ENCODE results near the gene SH3D21.

Gene SH3D21

GRCh38 chr1:36306210-36306901 lies at the start of gene SH3D21:
Gene SH3D21 (plus strand): TSS chr1:36306368. CDS start chr1:36306421, 53 bp downstream.
- H3K4me3 ChIP-seq (ENCODE audit: low read length): peak within 1 kb of the TSS; percentile 57; the same call in 1 of the 2 replicates
- no peak for TF ChIP-seq ZNF274 (IDR thresholded peaks at IDR 0.05; ENCODE audit: low read depth, low read length)

GRCh38 chr1:36256558-36257374 lies 49.4 kb upstream of the SH3D21 start:
- no peak for TF ChIP-seq ZNF274 (IDR thresholded peaks at IDR 0.05; ENCODE audit: low read depth, low read length)
- H3K4me3 ChIP-seq (ENCODE audit: low read length): no peak overlapping the region

- H3K4me3 ChIP-seq (ENCODE audit: low read length): no peak overlapping the region
- TF ChIP-seq ZNF274 (IDR thresholded peaks at IDR 0.05; ENCODE audit: low read depth, low read length): no peak
Observed at GRCh38 chr1:36257375-36257767, 48.8 kb upstream of the SH3D21 start.

GRCh38 chr1:36258960-36259344 lies 47.2 kb upstream of the SH3D21 start:
- no peak for TF ChIP-seq ZNF274 (IDR thresholded peaks at IDR 0.05; ENCODE audit: low read depth, low read length)
- H3K4me3 ChIP-seq (ENCODE audit: low read length): no peak overlapping the region

GRCh38 chr1:36268981-36269380 lies 37.2 kb upstream of the SH3D21 start:
- H3K4me3 ChIP-seq (ENCODE audit: low read length): no peak overlapping the region
- no peak for TF ChIP-seq ZNF274 (IDR thresholded peaks at IDR 0.05; ENCODE audit: low read depth, low read length)

GRCh38 chr1:36269408-36269838 lies 36.7 kb upstream of the SH3D21 start:
- TF ChIP-seq ZNF274 (IDR thresholded peaks at IDR 0.05; ENCODE audit: low read depth, low read length): no peak

GRCh38 chr1:36273024-36273423 lies 33.1 kb upstream of the SH3D21 start:
- no peak for TF ChIP-seq ZNF274 (IDR thresholded peaks at IDR 0.05; ENCODE audit: low read depth, low read length)
- no peak overlapping the region for H3K4me3 ChIP-seq (ENCODE audit: low read length)

More at GRCh38 chr1:36269408-36269838, 36.7 kb upstream of the SH3D21 start:
- no peak overlapping the region for H3K4me3 ChIP-seq (ENCODE audit: low read length)

- H3K4me3 ChIP-seq (ENCODE audit: low read length): no peak overlapping the region
- TF ChIP-seq ZNF274 (IDR thresholded peaks at IDR 0.05; ENCODE audit: low read depth, low read length): no peak
Observed at GRCh38 chr1:36274201-36274600, 32.0 kb upstream of the SH3D21 start.

GRCh38 chr1:36276688-36277087 lies 29.5 kb upstream of the SH3D21 start:
- no peak for TF ChIP-seq ZNF274 (IDR thresholded peaks at IDR 0.05; ENCODE audit: low read depth, low read length)
- no peak overlapping the region for H3K4me3 ChIP-seq (ENCODE audit: low read length)

GRCh38 chr1:36279110-36279788 lies 26.9 kb upstream of the SH3D21 start:
- TF ChIP-seq ZNF274 (IDR thresholded peaks at IDR 0.05; ENCODE audit: low read depth, low read length): no peak
- H3K4me3 ChIP-seq (ENCODE audit: low read length): no peak overlapping the region

GRCh38 chr1:36279789-36280296 lies 26.3 kb upstream of the SH3D21 start:
- TF ChIP-seq ZNF274 (IDR thresholded peaks at IDR 0.05; ENCODE audit: low read depth, low read length): no peak
- no peak overlapping the region for H3K4me3 ChIP-seq (ENCODE audit: low read length)

- H3K4me3 ChIP-seq (ENCODE audit: low read length): no peak overlapping the region
- no peak for TF ChIP-seq ZNF274 (IDR thresholded peaks at IDR 0.05; ENCODE audit: low read depth, low read length)
Observed at GRCh38 chr1:36284061-36284460, 22.1 kb upstream of the SH3D21 start.

- no peak overlapping the region for H3K4me3 ChIP-seq (ENCODE audit: low read length)
- no peak for TF ChIP-seq ZNF274 (IDR thresholded peaks at IDR 0.05; ENCODE audit: low read depth, low read length)
Observed at GRCh38 chr1:36284517-36284916, 21.7 kb upstream of the SH3D21 start.

- H3K4me3 ChIP-seq (ENCODE audit: low read length): no peak overlapping the region
- TF ChIP-seq ZNF274 (IDR thresholded peaks at IDR 0.05; ENCODE audit: low read depth, low read length): no peak
Observed at GRCh38 chr1:36285443-36286101, 20.6 kb upstream of the SH3D21 start.

Measured in GM08714 (cell line).